BE2C (cell line): Measurements from ENCODE around the gene CACNA1B.

Experiments
- DNase-seq: peaks from one replicate; pipeline ENCODE4 v3.0.0-alpha.2; 2020
- H3K27me3 ChIP-seq: fragments of 250-450 bp; sonication (Bioruptor Pico); 2 replicates; pipeline ENCODE4 v1.5.1; 2020; ENCODE audit warnings: mild to moderate bottlenecking
- H3K36me3 ChIP-seq: fragments of 250-450 bp; sonication (Bioruptor Pico); 2 replicates; pipeline ENCODE4 v1.5.1; 2020; ENCODE audit warnings: mild to moderate bottlenecking
- H3K4me1 ChIP-seq: fragments of 250-450 bp; sonication (Bioruptor Pico); 2 replicates; pipeline ENCODE4 v1.5.1; 2020
- H3K4me3 ChIP-seq: 2 replicates; pipeline ENCODE4 v1.5.1; 2011; ENCODE audit warnings: low read depth, low read length
- H3K9me3 ChIP-seq: fragments of 250-450 bp; sonication (Bioruptor Pico); 2 replicates; pipeline ENCODE4 v1.5.1; 2020
- TF ChIP-seq, protein P1 (sequence below): IDR thresholded peaks from 2 replicates; pipeline ENCODE4 v1.5.1; 2012; ENCODE audit warnings: mild to moderate bottlenecking, low read depth, low read length

Gene CACNA1B

DNA sequence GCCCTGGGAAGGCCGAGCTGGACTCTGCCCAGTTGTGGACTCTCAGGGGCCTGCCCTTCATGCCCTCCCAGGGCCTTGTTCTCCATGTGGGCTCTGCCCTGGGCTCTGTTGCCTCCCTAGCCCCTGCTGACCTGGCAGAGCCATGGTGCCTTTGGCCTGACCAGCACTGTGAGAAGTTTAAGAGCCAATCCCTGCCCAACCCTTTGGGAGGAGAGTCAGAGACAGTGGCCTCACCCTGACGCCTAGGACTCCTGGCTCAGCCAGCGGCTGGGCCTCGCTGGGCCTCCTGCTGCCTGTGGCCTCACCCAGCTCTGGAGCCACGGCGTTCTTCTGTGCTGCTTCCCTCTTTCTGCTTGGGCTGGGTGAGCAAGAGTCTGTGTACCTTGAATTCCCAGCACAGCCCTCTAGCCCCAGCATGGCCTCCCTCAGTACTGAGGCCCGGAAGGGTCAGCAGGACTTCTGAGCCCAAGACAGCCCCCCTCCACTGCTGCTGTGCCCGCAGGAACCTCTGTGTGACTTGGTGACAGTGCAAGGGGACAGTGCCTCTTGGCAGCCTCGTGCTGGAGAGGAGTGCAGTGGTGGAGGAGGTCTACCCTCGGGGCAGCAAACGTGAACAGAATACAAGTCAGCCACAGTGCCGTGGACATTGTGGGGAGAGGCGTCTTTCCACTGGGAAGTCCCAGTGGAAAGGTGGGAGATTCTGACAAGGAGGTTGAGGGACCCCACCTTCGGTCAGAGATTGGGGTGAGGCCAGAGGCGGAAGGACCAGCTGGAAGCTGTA lies 97.4 kb downstream of the CACNA1B start:
- no peaks in the 10 kb centered on the region for H3K4me1 ChIP-seq
- DNase-seq: no peak
- no peaks in the 10 kb centered on the region for H3K9me3 ChIP-seq
- TF ChIP-seq, protein P1, sequence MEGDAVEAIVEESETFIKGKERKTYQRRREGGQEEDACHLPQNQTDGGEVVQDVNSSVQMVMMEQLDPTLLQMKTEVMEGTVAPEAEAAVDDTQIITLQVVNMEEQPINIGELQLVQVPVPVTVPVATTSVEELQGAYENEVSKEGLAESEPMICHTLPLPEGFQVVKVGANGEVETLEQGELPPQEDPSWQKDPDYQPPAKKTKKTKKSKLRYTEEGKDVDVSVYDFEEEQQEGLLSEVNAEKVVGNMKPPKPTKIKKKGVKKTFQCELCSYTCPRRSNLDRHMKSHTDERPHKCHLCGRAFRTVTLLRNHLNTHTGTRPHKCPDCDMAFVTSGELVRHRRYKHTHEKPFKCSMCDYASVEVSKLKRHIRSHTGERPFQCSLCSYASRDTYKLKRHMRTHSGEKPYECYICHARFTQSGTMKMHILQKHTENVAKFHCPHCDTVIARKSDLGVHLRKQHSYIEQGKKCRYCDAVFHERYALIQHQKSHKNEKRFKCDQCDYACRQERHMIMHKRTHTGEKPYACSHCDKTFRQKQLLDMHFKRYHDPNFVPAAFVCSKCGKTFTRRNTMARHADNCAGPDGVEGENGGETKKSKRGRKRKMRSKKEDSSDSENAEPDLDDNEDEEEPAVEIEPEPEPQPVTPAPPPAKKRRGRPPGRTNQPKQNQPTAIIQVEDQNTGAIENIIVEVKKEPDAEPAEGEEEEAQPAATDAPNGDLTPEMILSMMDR: no peak
- H3K27me3 ChIP-seq: no peaks in the 10 kb centered on the region
- no peaks in the 10 kb centered on the region for H3K36me3 ChIP-seq
- no peak overlapping the region for H3K4me3 ChIP-seq

DNA sequence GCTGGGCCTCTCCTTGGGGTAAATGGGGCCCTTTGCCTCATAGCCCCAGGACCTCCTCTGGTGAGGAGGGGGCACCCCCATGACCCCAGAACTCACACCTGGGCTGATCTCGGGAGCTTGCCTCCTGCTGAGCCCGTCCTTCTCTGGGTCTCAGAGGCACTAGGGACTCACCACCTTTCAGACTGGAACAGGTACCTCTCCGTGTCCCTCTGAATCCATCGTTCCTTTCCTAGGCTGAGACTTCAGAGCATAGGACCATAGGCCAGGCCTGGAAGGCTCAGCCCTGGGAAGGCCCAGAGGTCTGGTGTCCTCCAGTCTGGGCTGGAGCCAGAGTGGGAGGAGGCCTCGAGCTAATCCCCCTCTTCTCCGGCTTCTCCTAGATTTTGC lies 97.9 kb downstream of the CACNA1B start:
- Histone ChIP-seq H3K4me1 (no peaks in the 10 kb centered on the region), H3K4me3 (no peak overlapping the region), H3K27me3 (no peaks in the 10 kb centered on the region), H3K9me3 (no peaks in the 10 kb centered on the region), H3K36me3 (no peaks in the 10 kb centered on the region)
- TF ChIP-seq, protein P1: no peak
- DNase-seq: no peak

DNA sequence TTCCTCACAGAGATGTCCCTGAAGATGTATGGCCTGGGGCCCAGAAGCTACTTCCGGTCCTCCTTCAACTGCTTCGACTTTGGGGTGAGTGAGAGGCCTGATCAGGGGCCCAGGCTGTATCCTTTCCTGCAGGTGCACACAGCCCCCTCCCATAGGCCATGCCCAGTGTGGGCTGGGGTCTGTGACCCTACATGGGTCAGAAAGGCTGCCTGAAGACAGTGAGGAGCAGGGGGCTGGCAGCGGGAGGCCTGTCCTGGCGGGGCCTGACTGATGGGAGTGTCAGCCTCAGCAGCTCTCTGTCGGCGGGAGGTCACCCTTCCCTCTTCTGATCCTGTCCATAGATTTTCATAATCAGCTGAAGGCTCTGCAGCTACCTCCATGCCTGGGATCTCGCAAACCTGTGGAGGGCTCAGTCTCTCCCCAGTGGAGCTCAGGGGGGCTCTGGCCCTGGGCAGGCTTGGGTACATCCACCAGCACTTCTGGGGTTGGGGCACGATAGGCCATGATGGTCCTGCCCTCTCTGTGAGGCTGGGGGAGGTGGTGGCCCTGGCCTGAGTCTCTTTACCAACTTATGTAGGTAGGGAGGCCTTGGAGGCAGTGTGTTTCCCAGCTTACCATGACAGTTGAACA lies 98.5 kb downstream of the CACNA1B start:
- H3K4me3 ChIP-seq: no peak overlapping the region
- no peak for DNase-seq
- H3K9me3 ChIP-seq: no peaks in the 10 kb centered on the region
- no peaks in the 10 kb centered on the region for H3K36me3 ChIP-seq
- no peaks in the 10 kb centered on the region for H3K4me1 ChIP-seq
- H3K27me3 ChIP-seq: no peaks in the 10 kb centered on the region
- TF ChIP-seq, protein P1: no peak

DNA sequence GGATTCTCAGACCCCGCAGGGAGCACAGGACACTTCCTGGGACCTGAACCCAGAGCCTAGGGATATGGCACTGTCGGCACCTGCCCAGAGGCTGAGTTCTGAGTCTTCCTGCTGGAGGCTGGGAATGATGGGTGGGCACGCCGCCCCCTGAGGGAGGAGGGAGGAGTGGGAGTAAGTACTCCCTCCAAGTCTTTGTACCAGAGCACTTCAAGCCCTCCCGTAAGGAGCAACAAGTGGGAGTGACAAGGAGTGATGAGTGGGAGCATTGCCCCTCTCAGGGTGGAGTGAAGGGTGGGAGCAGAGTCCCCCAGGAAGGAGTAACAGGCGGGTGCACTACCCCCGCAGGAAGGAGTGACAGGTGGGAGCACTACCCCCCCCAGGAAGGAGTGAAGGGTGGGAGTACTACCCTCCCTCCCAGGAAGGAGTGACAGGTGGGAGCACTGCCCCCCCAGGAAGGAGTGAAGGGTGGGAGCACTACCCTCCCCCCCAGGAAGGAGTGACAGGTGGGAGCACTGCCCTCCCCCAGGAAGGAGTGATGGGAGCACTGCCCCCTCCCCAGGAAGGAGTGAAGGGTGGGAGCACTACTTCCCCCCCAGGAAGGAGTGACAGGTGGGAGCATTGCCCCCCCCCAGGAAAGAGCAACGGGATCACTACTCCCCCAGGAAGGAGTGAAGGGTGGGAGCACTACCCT lies 100.1 kb downstream of the CACNA1B start:
- TF ChIP-seq, protein P1: no peak
- Histone ChIP-seq H3K27me3 (no peaks in the 10 kb centered on the region), H3K9me3 (no peaks in the 10 kb centered on the region), H3K4me1 (no peaks in the 10 kb centered on the region), H3K36me3 (no peaks in the 10 kb centered on the region), H3K4me3 (no peak overlapping the region)
- DNase-seq: no peak

DNA sequence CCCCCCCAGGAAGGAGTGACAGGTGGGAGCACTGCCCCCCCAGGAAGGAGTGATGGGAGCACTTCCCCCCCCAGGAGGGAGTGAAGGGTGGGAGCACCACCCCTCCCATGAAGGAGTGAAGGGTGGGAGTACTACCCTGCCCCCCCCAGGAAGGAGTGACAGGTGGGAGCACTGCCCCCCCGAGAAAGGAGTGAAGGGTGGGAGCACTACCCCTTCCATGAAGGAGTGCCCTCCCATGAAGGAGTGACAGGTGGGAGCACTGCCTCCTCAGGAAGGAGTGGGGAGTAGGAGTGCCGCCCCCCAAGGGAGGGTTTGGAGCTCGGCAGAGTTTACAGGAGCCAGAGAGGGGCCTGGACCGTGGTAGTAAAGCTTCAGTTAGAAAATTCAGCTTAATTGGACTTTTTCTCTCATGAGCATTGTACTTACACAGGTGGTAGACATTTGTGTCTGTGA lies 100.7 kb downstream of the CACNA1B start:
- Histone ChIP-seq H3K36me3 (no peaks in the 10 kb centered on the region), H3K4me3 (no peak overlapping the region), H3K27me3 (no peaks in the 10 kb centered on the region), H3K4me1 (no peaks in the 10 kb centered on the region), H3K9me3 (no peaks in the 10 kb centered on the region)
- no peak for DNase-seq
- TF ChIP-seq, protein P1: no peak
